ENCODE results near the gene WIPI1. TPM values are rescaled to one million over a fixed set of nuclear protein-coding genes. Genes with fewer than 3 reads are reported as not detected.

WIPI1 gene
- total and polyA plus RNA-seq, 10 of the 15 experiments (the other 5 are each of a cell fraction or from before 2014, with no cell fraction given), result 6.5 to 44.5 (median 26.2) TPM

- TF ChIP-seq JUND (IDR thresholded peaks at IDR 0.05; ENCODE audit: low read depth, low read length), result no peak
- no peak for TF ChIP-seq TAF1 (IDR thresholded peaks at IDR 0.05; ENCODE audit: borderline replicate concordance, low read depth, low read length)
- no peak for TF ChIP-seq CHD4 (IDR thresholded peaks at IDR 0.05)
- no peak for TF ChIP-seq ZNF622 (IDR thresholded peaks at IDR 0.05)
- no peak for TF ChIP-seq HDGF (IDR thresholded peaks at IDR 0.05)
- TF ChIP-seq IKZF1 (conservative IDR thresholded peaks at IDR 0.05), result no peak
- TF ChIP-seq RCOR1 (conservative IDR thresholded peaks at IDR 0.05; ENCODE audit: low read depth, low read length), result no peak
- TF ChIP-seq CHD2 (IDR thresholded peaks at IDR 0.05; ENCODE audit: borderline replicate concordance, low read depth, low read length), result no peak
- no peak for TF ChIP-seq CTCF (IDR thresholded peaks at IDR 0.05 in 2 of 3, conservative IDR thresholded peaks at IDR 0.05 in 1 of 3; ENCODE audit: control insufficient read depth in 2 of 3, extremely low read depth in 1 of 3, insufficient read depth in 1 of 3, low read depth in 3 of 3, low read length in 3 of 3)
- no peak for TF ChIP-seq EZH2 (IDR thresholded peaks at IDR 0.05; ENCODE audit: borderline replicate concordance, control insufficient read depth, low read depth, low read length)
These were observed 32.4 kb downstream of the WIPI1 start (continued) for GRCh38 chr17:68424861-68425260.

GRCh38 chr17:68424203-68424602 is 33.1 kb downstream of the WIPI1 start:
- Histone ChIP-seq H4K20me1 (ENCODE audit: control insufficient read depth, insufficient read depth) (no peaks in the 10 kb centered on the region), H3K4me2 (ENCODE audit: control insufficient read depth, insufficient read depth) (no peak overlapping the region), H3K27me3 (replicated peaks in 1 of 2; ENCODE audit: control insufficient read depth in 2 of 2, insufficient read depth in 2 of 2, low read length in 1 of 2) (no peaks in the 10 kb centered on the region), H3K9ac (ENCODE audit: control insufficient read depth, insufficient read depth, low read length) (no peak overlapping the region), H2AFZ (ENCODE audit: control insufficient read depth, low read depth, low read length) (no peak overlapping the region), H3K79me2 (ENCODE audit: control insufficient read depth, insufficient read depth, low read length) (no peaks in the 10 kb centered on the region), H3K4me1 (ENCODE audit: control insufficient read depth, insufficient read depth, low read length) (no peaks in the 10 kb centered on the region), H3K4me3 (no peak overlapping the region), H3K9me3 (replicated peaks; ENCODE audit: control insufficient read depth, insufficient read depth, low read length) (no peaks in the 10 kb centered on the region), H3K36me3 (ENCODE audit: control insufficient read depth in 2 of 2, insufficient read depth in 2 of 2, low read length in 1 of 2) (peaks cover 3 to 5% of the 10 kb centered on the region in 2 experiments; a peak in 3 of 4 replicates), H3K27ac (ENCODE audit: control insufficient read depth, insufficient read depth) (no peak overlapping the region)
- no peak for DNase-seq (ENCODE audit: low read depth, low spot score)
- no peak for ATAC-seq
- FAIRE-seq, result no peak
- RAD21 ChIA-PET (ENCODE audit: unreplicated experiment), result no interaction called here
- BruUV-seq (replicated peaks), result no TSS peak
- intact Hi-C loops (cut with micrococcal nuclease; ENCODE audit: unreplicated experiment), result no loop called here
- 97% methylated on average over 12 of the region's 12 CpGs for WGBS (ENCODE audit: insufficient coverage, insufficient replicate concordance, low lambda C conversion rate, missing lambda C conversion rate)
- SMC1A ChIA-PET (ENCODE audit: uncharacterized antibody, unreplicated experiment), result no interaction called here
- CTCF ChIA-PET, result no interaction called here
- in situ Hi-C loops (cut with MboI), result no loop called here
- POLR2A ChIA-PET, result no interaction called here
- no peak for TF ChIP-seq IKZF2 (IDR thresholded peaks at IDR 0.05)
- no peak for TF ChIP-seq SP1 (IDR thresholded peaks at IDR 0.05; ENCODE audit: low read depth, low read length)
- TF ChIP-seq RBBP5 (conservative IDR thresholded peaks at IDR 0.05), result no peak
- no peak for TF ChIP-seq SMC3 (IDR thresholded peaks at IDR 0.05; ENCODE audit: borderline replicate concordance, low read length)
- no peak for TF ChIP-seq CHD4 (IDR thresholded peaks at IDR 0.05)
- TF ChIP-seq CEBPB (IDR thresholded peaks at IDR 0.05; ENCODE audit: borderline replicate concordance in 1 of 2, low read depth in 2 of 2, low read length in 2 of 2), result no peak
- TF ChIP-seq NR2C1 (IDR thresholded peaks at IDR 0.05), result no peak
- TF ChIP-seq POU2F2 (IDR thresholded peaks at IDR 0.05; ENCODE audit: borderline replicate concordance, low read depth, low read length), result no peak
- TF ChIP-seq ZNF217 (IDR thresholded peaks at IDR 0.05), result no peak
- TF ChIP-seq ZNF207 (IDR thresholded peaks at IDR 0.05; ENCODE audit: borderline replicate concordance), result no peak
- TF ChIP-seq ASH2L (IDR thresholded peaks at IDR 0.05; ENCODE audit: borderline replicate concordance, low read depth), result no peak
- TF ChIP-seq FOXK2 (IDR thresholded peaks at IDR 0.05), result no peak
- no peak for TF ChIP-seq IKZF1 (conservative IDR thresholded peaks at IDR 0.05)
- no peak for TF ChIP-seq ELK1 (IDR thresholded peaks at IDR 0.05; ENCODE audit: low read depth, low read length)
- no peak for TF ChIP-seq EED (IDR thresholded peaks at IDR 0.05; ENCODE audit: low read depth)
- TF ChIP-seq ATF3 (IDR thresholded peaks at IDR 0.05; ENCODE audit: borderline replicate concordance, extremely low read depth, low read depth, low read length), result no peak
